Stomach (tissue), 4 donors: Measurements from ENCODE around the gene ZNF644.

ENCODE experiments used
- CTCF ChIP-seq, 7 experiments: fragments of 450-650 bp in 4 of 7; fragments of 200-600 bp in 3 of 7; sonication (generic) in 3 of 7; IDR thresholded peaks; one replicate each; pipeline ENCODE4 v1.5.1; 2016 to 2019; ENCODE audit warnings: antibody characterized with exemption in 7 of 7, control low read depth in 2 of 7, mild to moderate bottlenecking in 1 of 7
- EP300 ChIP-seq: sonication (generic); formaldehyde crosslinking; IDR thresholded peaks from one replicate; pipeline ENCODE4 v1.6.1; 2017; ENCODE audit warnings: antibody characterized with exemption
- POLR2A ChIP-seq, 4 donors: fragments of 450-650 bp; IDR thresholded peaks; one replicate each; pipeline ENCODE4 v1.6.1; 2016; ENCODE audit warnings: antibody characterized with exemption in 4 of 4, control low read depth in 2 of 4, mild to moderate bottlenecking in 1 of 4, moderate library complexity in 1 of 4
- POLR2AphosphoS5 ChIP-seq, 3 donors: sonication (generic); formaldehyde crosslinking; IDR thresholded peaks; one replicate each; pipeline ENCODE4 v1.6.1; 2016; ENCODE audit warnings: antibody characterized with exemption in 3 of 3

- TF ChIP-seq EP300 (no peak), CTCF (IDR thresholded peaks at IDR 0.05) (no peak), POLR2AphosphoS5 (IDR thresholded peaks at IDR 0.05) (no peak), POLR2A (IDR thresholded peaks at IDR 0.05) (no peak)
These were observed 48.5 kb upstream of the ZNF644 start for GRCh38 chr1:91070298-91070697.
